Esophagus squamous epithelium (tissue), 5 donors: ENCODE data around the gene LARP1B. TPM values are rescaled to one million over a fixed set of nuclear protein-coding genes. Genes with fewer than 3 reads are reported as not detected.
"Not testable (repeated sequence)": the region's sequence is repeated elsewhere in the genome, so short reads cannot be mapped to it uniquely, and the experiment has no call there.

Experiments used
- DNase-seq: peaks from one replicate; lab custom pipeline; 2025; lab: John Stamatoyannopoulos, UW
- H3K27ac ChIP-seq, 4 donors: fragments of 200-600 bp; sonication (generic); one replicate each; pipeline ENCODE4 v1.5.1; 2016 to 2019; ENCODE audit warnings: mild to moderate bottlenecking in 1 of 4
- H3K27me3 ChIP-seq, 4 donors: fragments of 200-600 bp; sonication (generic); 1 replicate in 3 of 4; 2 replicates in 1 of 4; pipeline versions ENCODE4 v1.5.1 to v1.6.0; 2017 to 2021; ENCODE audit warnings: antibody characterized with exemption in 1 of 4
- H3K36me3 ChIP-seq, 3 donors: fragments of 200-600 bp; sonication (generic); one replicate each; pipeline ENCODE4 v1.5.1; 2016 to 2019
- H3K4me1 ChIP-seq, 3 donors: fragments of 200-600 bp; sonication (generic); one replicate each; pipeline ENCODE4 v1.5.1; 2017 to 2019
- H3K4me3 ChIP-seq, 4 donors: fragments of 200-600 bp; sonication (generic); 1 replicate in 3 of 4; 2 replicates in 1 of 4; pipeline ENCODE4 v1.5.1; 2016 to 2019; ENCODE audit warnings: mild to moderate bottlenecking in 2 of 4, moderate library complexity in 1 of 4
- H3K9me3 ChIP-seq, 3 donors: fragments of 200-600 bp; sonication (generic); one replicate each; pipeline ENCODE4 v1.5.1; 2016 to 2019
- POLR2A ChIP-seq, 4 donors: fragments of 450-650 bp; IDR thresholded peaks; one replicate each; pipeline ENCODE4 v1.6.1; 2017; ENCODE audit warnings: antibody characterized with exemption in 4 of 4, mild to moderate bottlenecking in 4 of 4, moderate library complexity in 3 of 4
- WGBS, 2 donors: methylation state at CpG; one replicate each; pipeline ENCODE4 v1.1.5; 2018; 5-methylcytosine and 5-hydroxymethylcytosine counted together
- intact Hi-C: fragments of 100-400 bp; cut with DNase I; formaldehyde crosslinking; loops from one replicate; pipeline ENCODE4 v1.15.0; 2022
- total RNA-seq, 4 donors: library from RNA; depleted of rRNA; stranded (reverse); fragments of >200 nt; gene quantifications; one replicate each; pipeline ENCODE4 v1.1.0, GENCODE V29; 2016
- TF ChIP-seq, protein P1 (sequence below), 6 experiments: fragments of 450-650 bp in 4 of 6; fragments of 200-600 bp in 2 of 6; sonication (generic) in 2 of 6; IDR thresholded peaks; one replicate each; pipeline ENCODE4 v1.5.1; 2016 to 2019; ENCODE audit warnings: antibody characterized with exemption in 6 of 6, mild to moderate bottlenecking in 4 of 6, moderate library complexity in 4 of 6
- donor health status: DM: yes; HTN: yes; CAD: no.

Gene LARP1B
- total RNA-seq: 10 to 100 TPM; 11.5 to 29.2 (median 16.4) TPM

GRCh38 chr4:128060699-128061565 is at the start of gene LARP1B:
TSS of gene LARP1B (plus strand) at chr4:128061312. CDS start at chr4:128074952, 13,640 bp downstream.
- H3K27ac ChIP-seq: peak within 1 kb of the TSS; percentile 95 to 99 (median 98)
- peak within 1 kb of the TSS; percentile 76 to 94 (median 89) for H3K4me3 ChIP-seq
- H3K36me3 ChIP-seq: no peaks in the 10 kb centered on the region
- WGBS, 2 donors: 0% methylated on average over 6 to 26 of the region's 112 CpGs
- peaks cover 5 to 21% (median 7%) of the 10 kb centered on the region in 3 donors for H3K4me1 ChIP-seq
- TF ChIP-seq, protein P1, sequence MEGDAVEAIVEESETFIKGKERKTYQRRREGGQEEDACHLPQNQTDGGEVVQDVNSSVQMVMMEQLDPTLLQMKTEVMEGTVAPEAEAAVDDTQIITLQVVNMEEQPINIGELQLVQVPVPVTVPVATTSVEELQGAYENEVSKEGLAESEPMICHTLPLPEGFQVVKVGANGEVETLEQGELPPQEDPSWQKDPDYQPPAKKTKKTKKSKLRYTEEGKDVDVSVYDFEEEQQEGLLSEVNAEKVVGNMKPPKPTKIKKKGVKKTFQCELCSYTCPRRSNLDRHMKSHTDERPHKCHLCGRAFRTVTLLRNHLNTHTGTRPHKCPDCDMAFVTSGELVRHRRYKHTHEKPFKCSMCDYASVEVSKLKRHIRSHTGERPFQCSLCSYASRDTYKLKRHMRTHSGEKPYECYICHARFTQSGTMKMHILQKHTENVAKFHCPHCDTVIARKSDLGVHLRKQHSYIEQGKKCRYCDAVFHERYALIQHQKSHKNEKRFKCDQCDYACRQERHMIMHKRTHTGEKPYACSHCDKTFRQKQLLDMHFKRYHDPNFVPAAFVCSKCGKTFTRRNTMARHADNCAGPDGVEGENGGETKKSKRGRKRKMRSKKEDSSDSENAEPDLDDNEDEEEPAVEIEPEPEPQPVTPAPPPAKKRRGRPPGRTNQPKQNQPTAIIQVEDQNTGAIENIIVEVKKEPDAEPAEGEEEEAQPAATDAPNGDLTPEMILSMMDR (IDR thresholded peaks at IDR 0.05): no peak
- TF ChIP-seq POLR2A (IDR thresholded peaks at IDR 0.05): peak in 3 of 4 donors; percentile 59 to 96 (median 77)
- peak; percentile 61 for DNase-seq
- no peaks in the 10 kb centered on the region for H3K9me3 ChIP-seq
- H3K27me3 ChIP-seq: no peaks in the 10 kb centered on the region
- intact Hi-C loops: loop anchor here (5.0 kb wide), 1 partner anchor 94 kb away; the partner anchor contains the start of genes ABHD18 and MFSD8

GRCh38 chr4:128025319-128025718 is 35.8 kb upstream of the LARP1B start:
- Histone ChIP-seq H3K27me3 (no peaks in the 10 kb centered on the region), H3K9me3 (no peaks in the 10 kb centered on the region), H3K36me3 (peaks cover 0 to 97% (median 3%) of the 10 kb centered on the region in 3 donors), H3K4me3 (no peak overlapping the region), H3K4me1 (no peaks in the 10 kb centered on the region), H3K27ac (no peak overlapping the region)
- no peak for DNase-seq
- intact Hi-C loops: no loop called here
- TF ChIP-seq, protein P1 (IDR thresholded peaks at IDR 0.05): no peak

GRCh38 chr4:128029907-128030306 is 31.2 kb upstream of the LARP1B start:
- no peak for TF ChIP-seq POLR2A (IDR thresholded peaks at IDR 0.05)
- TF ChIP-seq, protein P1 (IDR thresholded peaks at IDR 0.05): no peak
- H3K27me3 ChIP-seq: no peaks in the 10 kb centered on the region

GRCh38 chr4:128031756-128032384 is 29.2 kb upstream of the LARP1B start:
- 76 to 77% methylated on average over 3 of the region's 3 CpGs for WGBS, 2 donors
- Histone ChIP-seq H3K27me3 (no peaks in the 10 kb centered on the region), H3K4me3 (no peak overlapping the region), H3K36me3 (peaks cover 0 to 51% (median 1%) of the 10 kb centered on the region in 3 donors), H3K4me1 (no peaks in the 10 kb centered on the region), H3K9me3 (no peaks in the 10 kb centered on the region), H3K27ac (no peak overlapping the region)
- TF ChIP-seq, protein P1 (IDR thresholded peaks at IDR 0.05): no peak
- TF ChIP-seq POLR2A (IDR thresholded peaks at IDR 0.05): no peak
- no peak for DNase-seq
- intact Hi-C loops: no loop called here

More at GRCh38 chr4:128029907-128030306, 31.2 kb upstream of the LARP1B start:
- Histone ChIP-seq H3K9me3 (no peaks in the 10 kb centered on the region), H3K4me1 (no peaks in the 10 kb centered on the region), H3K27ac (no peak overlapping the region), H3K36me3 (peaks cover 0 to 71% (median 3%) of the 10 kb centered on the region in 3 donors), H3K4me3 (no peak overlapping the region)
- 98 to 99% methylated on average over 4 of the region's 4 CpGs for WGBS, 2 donors
- no peak for DNase-seq
- intact Hi-C loops: no loop called here

DNA sequence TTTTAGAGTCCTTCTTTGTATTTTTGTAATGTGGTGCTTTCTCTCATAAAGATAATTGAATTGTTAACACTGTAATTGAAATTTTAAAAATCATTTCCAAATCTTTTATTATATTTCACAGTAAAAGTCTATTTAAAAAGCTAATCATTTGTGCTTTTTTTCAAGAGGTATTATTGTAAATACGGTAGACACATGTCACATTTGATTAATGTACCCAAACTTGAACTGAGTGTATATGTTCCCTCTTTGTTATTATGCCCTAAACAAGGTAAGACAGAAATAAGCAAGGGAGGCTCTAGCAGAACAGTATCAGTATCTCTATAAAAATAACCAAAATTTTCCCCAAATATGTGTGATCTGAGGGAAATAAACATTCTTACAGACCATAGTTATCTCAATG is 21.5 kb upstream of the LARP1B start:
- DNase-seq: no peak
- Histone ChIP-seq H3K27ac (no peak overlapping the region), H3K4me3 (no peak overlapping the region), H3K36me3 (no peaks in the 10 kb centered on the region), H3K9me3 (no peaks in the 10 kb centered on the region), H3K4me1 (no peaks in the 10 kb centered on the region), H3K27me3 (no peaks in the 10 kb centered on the region)
- TF ChIP-seq, protein P1 (IDR thresholded peaks at IDR 0.05): no peak
- TF ChIP-seq POLR2A (IDR thresholded peaks at IDR 0.05): no peak
- WGBS, 2 donors: 83 to 88% methylated on average over 1 of the region's 1 CpG
- intact Hi-C loops: no loop called here

DNA sequence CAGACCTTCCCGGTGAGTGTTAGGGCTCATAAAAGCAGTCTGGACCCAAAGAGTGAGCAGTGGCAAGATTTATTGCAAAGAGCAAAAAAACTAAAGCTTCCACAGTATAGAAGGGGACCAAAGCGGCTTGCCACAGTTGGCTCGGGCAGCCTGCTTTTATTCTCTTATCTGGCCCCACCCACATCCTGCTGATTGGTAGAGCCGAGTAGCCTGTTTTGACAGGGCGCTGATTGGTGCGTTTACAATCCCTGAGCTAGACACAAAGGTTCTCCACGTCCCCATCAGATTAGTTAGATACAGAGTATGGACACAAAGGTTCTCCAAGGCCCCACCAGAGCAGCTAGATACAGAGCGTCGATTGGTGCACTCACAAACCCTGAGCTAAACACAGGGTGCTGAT is 14.1 kb upstream of the LARP1B start:
- 93 to 94% methylated on average over 5 to 6 of the region's 9 CpGs for WGBS, 2 donors
- H3K4me3 ChIP-seq, H3K36me3 ChIP-seq, H3K4me1 ChIP-seq, intact Hi-C loops, DNase-seq, H3K9me3 ChIP-seq, H3K27me3 ChIP-seq, H3K27ac ChIP-seq: not testable (repeated sequence)

DNA sequence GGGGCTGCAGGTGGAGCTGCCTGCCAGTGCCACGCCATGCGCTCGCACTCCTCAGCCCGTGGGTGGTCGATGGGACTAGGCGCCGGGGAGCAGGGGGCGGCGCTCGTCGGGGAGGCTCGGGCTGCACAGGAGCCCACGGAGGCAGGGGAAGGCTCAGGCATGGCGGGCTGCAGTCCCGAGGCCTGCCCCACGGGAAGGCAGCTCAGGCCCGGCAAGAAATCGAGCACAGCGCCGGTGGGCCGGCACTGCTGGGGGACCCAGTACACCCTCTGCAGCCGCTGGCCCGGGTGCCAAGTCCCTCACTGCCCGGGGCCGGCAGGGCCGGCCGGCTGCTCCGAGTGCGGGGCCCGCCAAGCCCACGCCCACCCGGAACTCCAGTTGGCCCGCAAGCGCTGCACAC is 13.6 kb upstream of the LARP1B start:
- 80 to 100% methylated on average over 1 to 2 of the region's 34 CpGs for WGBS, 2 donors
- H3K9me3 ChIP-seq, H3K4me1 ChIP-seq, H3K4me3 ChIP-seq, H3K36me3 ChIP-seq, DNase-seq, intact Hi-C loops, H3K27me3 ChIP-seq, H3K27ac ChIP-seq: not testable (repeated sequence)
